ENCODE data around the gene COG5. TPM values are rescaled to one million over a fixed set of nuclear protein-coding genes. Genes with fewer than 3 reads are reported as not detected.

Gene COG5
- total and polyA plus RNA-seq, 10 of the 15 experiments (the other 5 are each of a cell fraction or from before 2014, with no cell fraction given), result 5.5 to 27.9 (median 15.6) TPM

DNA sequence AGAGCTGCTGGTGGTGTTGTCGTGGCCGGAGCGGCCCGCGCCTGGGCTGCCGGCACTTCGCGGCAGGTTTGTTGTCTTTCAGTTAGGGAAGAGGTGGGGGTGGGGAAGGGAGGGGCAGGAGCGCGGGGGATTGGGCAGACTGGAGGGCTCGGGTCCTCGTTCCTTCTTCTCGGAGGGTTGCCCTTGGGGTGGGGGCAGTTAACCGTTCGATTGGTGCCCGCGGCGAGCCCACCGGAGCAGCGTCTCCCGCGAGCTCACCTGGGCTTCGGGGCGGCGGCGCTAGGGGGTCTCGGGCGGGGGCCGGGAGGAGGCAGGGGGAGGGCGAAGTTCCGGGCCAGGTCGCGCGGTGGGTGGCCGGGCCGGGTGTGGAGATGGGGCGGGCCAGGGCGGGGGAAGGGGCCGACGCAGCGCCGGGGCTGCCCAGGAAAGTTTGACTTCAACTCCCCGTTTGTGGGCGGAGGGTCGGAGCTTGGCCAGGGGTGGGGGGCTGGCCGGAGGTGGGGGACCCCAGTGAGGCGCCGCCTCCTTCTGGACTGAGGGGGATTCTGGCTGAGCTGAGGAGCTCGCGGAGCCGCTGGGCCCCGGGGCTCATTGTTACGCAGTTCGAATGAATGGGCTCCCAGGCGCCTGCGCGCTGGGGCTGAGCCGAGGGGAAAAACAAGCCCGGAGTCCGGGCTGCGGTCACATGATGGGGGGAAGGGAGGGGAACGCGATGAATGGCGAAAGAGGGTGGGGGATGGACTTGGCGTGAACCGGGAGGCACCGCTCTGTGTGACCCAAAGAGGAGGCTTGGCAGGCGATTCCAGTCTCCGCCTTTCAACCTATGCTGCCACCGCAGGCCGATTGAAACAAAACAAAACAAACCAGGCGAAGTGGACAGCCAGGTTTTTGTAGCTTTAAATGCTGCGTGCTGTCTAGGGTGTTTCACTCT, 394.3 kb downstream of the COG5 start (continued):
- TF ChIP-seq, protein P1, sequence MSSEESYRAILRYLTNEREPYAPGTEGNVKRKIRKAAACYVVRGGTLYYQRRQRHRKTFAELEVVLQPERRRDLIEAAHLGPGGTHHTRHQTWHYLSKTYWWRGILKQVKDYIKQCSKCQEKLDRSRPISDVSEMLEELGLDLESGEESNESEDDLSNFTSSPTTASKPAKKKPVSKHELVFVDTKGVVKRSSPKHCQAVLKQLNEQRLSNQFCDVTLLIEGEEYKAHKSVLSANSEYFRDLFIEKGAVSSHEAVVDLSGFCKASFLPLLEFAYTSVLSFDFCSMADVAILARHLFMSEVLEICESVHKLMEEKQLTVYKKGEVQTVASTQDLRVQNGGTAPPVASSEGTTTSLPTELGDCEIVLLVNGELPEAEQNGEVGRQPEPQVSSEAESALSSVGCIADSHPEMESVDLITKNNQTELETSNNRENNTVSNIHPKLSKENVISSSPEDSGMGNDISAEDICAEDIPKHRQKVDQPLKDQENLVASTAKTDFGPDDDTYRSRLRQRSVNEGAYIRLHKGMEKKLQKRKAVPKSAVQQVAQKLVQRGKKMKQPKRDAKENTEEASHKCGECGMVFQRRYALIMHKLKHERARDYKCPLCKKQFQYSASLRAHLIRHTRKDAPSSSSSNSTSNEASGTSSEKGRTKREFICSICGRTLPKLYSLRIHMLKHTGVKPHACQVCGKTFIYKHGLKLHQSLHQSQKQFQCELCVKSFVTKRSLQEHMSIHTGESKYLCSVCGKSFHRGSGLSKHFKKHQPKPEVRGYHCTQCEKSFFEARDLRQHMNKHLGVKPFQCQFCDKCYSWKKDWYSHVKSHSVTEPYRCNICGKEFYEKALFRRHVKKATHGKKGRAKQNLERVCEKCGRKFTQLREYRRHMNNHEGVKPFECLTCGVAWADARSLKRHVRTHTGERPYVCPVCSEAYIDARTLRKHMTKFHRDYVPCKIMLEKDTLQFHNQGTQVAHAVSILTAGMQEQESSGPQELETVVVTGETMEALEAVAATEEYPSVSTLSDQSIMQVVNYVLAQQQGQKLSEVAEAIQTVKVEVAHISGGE (CRISPR knock-in tag; IDR thresholded peaks at IDR 0.05), result no peak
- TF ChIP-seq JUND (IDR thresholded peaks at IDR 0.05; ENCODE audit: low read depth, low read length), result 0 out of 2 replicates have a peak, but pooled peaks have one; percentile 11
- TF ChIP-seq, protein P2, sequence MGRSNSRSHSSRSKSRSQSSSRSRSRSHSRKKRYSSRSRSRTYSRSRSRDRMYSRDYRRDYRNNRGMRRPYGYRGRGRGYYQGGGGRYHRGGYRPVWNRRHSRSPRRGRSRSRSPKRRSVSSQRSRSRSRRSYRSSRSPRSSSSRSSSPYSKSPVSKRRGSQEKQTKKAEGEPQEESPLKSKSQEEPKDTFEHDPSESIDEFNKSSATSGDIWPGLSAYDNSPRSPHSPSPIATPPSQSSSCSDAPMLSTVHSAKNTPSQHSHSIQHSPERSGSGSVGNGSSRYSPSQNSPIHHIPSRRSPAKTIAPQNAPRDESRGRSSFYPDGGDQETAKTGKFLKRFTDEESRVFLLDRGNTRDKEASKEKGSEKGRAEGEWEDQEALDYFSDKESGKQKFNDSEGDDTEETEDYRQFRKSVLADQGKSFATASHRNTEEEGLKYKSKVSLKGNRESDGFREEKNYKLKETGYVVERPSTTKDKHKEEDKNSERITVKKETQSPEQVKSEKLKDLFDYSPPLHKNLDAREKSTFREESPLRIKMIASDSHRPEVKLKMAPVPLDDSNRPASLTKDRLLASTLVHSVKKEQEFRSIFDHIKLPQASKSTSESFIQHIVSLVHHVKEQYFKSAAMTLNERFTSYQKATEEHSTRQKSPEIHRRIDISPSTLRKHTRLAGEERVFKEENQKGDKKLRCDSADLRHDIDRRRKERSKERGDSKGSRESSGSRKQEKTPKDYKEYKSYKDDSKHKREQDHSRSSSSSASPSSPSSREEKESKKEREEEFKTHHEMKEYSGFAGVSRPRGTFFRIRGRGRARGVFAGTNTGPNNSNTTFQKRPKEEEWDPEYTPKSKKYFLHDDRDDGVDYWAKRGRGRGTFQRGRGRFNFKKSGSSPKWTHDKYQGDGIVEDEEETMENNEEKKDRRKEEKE (IDR thresholded peaks at IDR 0.05), result no peak
- TF ChIP-seq ESRRA (IDR thresholded peaks at IDR 0.05; ENCODE audit: low read length), result no peak
- TF ChIP-seq, protein P3, sequence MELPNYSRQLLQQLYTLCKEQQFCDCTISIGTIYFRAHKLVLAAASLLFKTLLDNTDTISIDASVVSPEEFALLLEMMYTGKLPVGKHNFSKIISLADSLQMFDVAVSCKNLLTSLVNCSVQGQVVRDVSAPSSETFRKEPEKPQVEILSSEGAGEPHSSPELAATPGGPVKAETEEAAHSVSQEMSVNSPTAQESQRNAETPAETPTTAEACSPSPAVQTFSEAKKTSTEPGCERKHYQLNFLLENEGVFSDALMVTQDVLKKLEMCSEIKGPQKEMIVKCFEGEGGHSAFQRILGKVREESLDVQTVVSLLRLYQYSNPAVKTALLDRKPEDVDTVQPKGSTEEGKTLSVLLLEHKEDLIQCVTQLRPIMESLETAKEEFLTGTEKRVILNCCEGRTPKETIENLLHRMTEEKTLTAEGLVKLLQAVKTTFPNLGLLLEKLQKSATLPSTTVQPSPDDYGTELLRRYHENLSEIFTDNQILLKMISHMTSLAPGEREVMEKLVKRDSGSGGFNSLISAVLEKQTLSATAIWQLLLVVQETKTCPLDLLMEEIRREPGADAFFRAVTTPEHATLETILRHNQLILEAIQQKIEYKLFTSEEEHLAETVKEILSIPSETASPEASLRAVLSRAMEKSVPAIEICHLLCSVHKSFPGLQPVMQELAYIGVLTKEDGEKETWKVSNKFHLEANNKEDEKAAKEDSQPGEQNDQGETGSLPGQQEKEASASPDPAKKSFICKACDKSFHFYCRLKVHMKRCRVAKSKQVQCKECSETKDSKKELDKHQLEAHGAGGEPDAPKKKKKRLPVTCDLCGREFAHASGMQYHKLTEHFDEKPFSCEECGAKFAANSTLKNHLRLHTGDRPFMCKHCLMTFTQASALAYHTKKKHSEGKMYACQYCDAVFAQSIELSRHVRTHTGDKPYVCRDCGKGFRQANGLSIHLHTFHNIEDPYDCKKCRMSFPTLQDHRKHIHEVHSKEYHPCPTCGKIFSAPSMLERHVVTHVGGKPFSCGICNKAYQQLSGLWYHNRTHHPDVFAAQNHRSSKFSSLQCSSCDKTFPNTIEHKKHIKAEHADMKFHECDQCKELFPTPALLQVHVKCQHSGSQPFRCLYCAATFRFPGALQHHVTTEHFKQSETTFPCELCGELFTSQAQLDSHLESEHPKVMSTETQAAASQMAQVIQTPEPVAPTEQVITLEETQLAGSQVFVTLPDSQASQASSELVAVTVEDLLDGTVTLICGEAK (IDR thresholded peaks at IDR 0.05; ENCODE audit: borderline replicate concordance), result no peak
- TF ChIP-seq RUNX3 (IDR thresholded peaks at IDR 0.05; ENCODE audit: low read length), result peak; percentile 88
- no peak for TF ChIP-seq ZNF622 (IDR thresholded peaks at IDR 0.05)
- no peak for TF ChIP-seq KLF5 (IDR thresholded peaks at IDR 0.05; ENCODE audit: partially characterized antibody)
- TF ChIP-seq SPI1 (IDR thresholded peaks at IDR 0.05; ENCODE audit: borderline replicate concordance, insufficient read depth, low read depth, low read length), result no peak
- TF ChIP-seq, protein P4, sequence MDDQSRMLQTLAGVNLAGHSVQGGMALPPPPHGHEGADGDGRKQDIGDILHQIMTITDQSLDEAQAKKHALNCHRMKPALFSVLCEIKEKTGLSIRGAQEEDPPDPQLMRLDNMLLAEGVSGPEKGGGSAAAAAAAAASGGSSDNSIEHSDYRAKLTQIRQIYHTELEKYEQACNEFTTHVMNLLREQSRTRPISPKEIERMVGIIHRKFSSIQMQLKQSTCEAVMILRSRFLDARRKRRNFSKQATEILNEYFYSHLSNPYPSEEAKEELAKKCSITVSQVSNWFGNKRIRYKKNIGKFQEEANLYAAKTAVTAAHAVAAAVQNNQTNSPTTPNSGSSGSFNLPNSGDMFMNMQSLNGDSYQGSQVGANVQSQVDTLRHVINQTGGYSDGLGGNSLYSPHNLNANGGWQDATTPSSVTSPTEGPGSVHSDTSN (IDR thresholded peaks at IDR 0.05; ENCODE audit: insufficient replicate concordance, low read depth, low read length), result no peak
- TF ChIP-seq, protein P5, sequence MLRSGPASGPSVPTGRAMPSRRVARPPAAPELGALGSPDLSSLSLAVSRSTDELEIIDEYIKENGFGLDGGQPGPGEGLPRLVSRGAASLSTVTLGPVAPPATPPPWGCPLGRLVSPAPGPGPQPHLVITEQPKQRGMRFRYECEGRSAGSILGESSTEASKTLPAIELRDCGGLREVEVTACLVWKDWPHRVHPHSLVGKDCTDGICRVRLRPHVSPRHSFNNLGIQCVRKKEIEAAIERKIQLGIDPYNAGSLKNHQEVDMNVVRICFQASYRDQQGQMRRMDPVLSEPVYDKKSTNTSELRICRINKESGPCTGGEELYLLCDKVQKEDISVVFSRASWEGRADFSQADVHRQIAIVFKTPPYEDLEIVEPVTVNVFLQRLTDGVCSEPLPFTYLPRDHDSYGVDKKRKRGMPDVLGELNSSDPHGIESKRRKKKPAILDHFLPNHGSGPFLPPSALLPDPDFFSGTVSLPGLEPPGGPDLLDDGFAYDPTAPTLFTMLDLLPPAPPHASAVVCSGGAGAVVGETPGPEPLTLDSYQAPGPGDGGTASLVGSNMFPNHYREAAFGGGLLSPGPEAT (IDR thresholded peaks at IDR 0.05; ENCODE audit: low read depth), result peak; percentile 63
